ENCODE results near the gene DENND1B.
"Not testable (repeated sequence)": the region's sequence is repeated elsewhere in the genome, so short reads cannot be mapped to it uniquely, and the experiment has no call there.

The DENND1B gene

DNA sequence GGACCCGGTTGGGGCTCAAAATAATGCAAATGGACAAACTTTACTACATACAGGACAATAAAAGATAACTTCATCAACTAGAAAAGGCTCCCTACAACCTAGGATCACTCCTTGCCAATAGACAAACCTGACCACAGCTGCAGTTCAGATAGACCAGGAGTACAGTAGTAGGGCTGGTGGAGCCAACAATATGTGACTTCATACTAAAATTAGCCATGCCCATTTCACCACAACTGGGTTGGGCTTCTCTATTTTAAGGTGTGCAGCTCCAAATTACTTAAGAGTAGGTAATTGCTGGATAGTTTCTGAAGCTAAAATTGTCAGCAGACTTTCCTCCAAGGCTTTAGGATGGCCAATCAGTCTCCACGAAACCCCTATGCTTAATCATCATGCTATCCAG lies 3.9 kb downstream of the DENND1B start:
- Histone ChIP-seq H3K4me3 (ENCODE audit: insufficient read depth, low read depth, low read length, poor library complexity, severe bottlenecking) (no peak overlapping the region), H3K36me3 (ENCODE audit: control insufficient read depth, insufficient read depth, low read length) (no peaks in the 10 kb centered on the region), H3K9me3 (ENCODE audit: control insufficient read depth, low read length) (no peaks in the 10 kb centered on the region), H3K27me3 (replicated peaks; ENCODE audit: control insufficient read depth, insufficient read depth, low read length, poor library complexity, severe bottlenecking) (no peaks in the 10 kb centered on the region), H3K4me1 (ENCODE audit: control insufficient read depth, insufficient read depth, low read length, poor library complexity, severe bottlenecking) (peaks cover 27% of the 10 kb centered on the region), H3K27ac (ENCODE audit: insufficient read depth, low read length, poor library complexity, severe bottlenecking) (no peak overlapping the region)
- DNase-seq = no peak

DNA sequence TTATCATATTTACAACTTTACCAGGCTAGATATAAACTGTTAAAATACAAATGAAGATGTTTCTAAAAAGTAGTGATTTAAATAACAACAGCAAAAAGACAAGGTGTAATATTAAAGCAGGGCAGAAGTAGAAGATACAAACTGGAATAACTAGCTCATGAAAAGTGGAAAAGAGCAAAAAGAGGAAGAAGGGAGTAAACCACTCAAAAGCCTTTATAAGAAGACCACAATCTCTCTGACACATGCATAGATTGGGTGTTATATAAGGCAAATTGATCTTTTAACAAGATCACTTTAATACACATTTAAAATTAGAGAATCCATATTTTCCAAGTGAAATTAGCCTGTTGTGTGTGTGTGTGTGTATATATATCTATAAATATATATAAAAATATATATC lies 5.0 kb downstream of the DENND1B start:
- DNase-seq = no peak
- H3K27ac ChIP-seq (ENCODE audit: insufficient read depth, low read length, poor library complexity, severe bottlenecking) = no peak overlapping the region
- H3K36me3 ChIP-seq (ENCODE audit: control insufficient read depth, insufficient read depth, low read length) = no peaks in the 10 kb centered on the region
- H3K9me3 ChIP-seq (ENCODE audit: control insufficient read depth, low read length) = no peaks in the 10 kb centered on the region
- no peak overlapping the region for H3K4me3 ChIP-seq (ENCODE audit: insufficient read depth, low read depth, low read length, poor library complexity, severe bottlenecking)
- H3K27me3 ChIP-seq (replicated peaks; ENCODE audit: control insufficient read depth, insufficient read depth, low read length, poor library complexity, severe bottlenecking) = no peaks in the 10 kb centered on the region
- peaks cover 16% of the 10 kb centered on the region for H3K4me1 ChIP-seq (ENCODE audit: control insufficient read depth, insufficient read depth, low read length, poor library complexity, severe bottlenecking)

DNA sequence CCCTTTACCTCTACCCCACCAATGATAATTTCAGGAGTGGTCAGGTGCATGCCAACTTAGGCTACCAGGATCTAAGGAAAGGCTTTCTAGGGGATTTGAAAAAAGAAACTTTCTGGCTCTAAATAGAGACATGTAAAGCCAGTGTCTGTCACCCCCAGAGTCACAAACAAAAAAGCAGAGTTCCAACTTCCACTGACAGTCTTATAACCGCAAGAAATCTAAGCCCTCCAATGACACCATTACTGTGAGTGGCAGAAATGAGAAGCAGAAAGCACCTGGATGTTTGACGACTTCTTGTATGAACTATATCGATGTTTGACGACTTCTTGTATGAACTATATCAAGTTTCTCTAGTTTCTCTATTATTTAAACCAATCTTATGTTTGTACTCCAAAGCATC lies 6.0 kb downstream of the DENND1B start:
- Histone ChIP-seq H3K4me1 (ENCODE audit: control insufficient read depth, insufficient read depth, low read length, poor library complexity, severe bottlenecking) (peaks cover 16% of the 10 kb centered on the region), H3K36me3 (ENCODE audit: control insufficient read depth, insufficient read depth, low read length) (no peaks in the 10 kb centered on the region), H3K4me3 (ENCODE audit: insufficient read depth, low read depth, low read length, poor library complexity, severe bottlenecking) (no peak overlapping the region), H3K27ac (ENCODE audit: insufficient read depth, low read length, poor library complexity, severe bottlenecking) (no peak overlapping the region), H3K9me3 (ENCODE audit: control insufficient read depth, low read length) (no peaks in the 10 kb centered on the region), H3K27me3 (replicated peaks; ENCODE audit: control insufficient read depth, insufficient read depth, low read length, poor library complexity, severe bottlenecking) (no peaks in the 10 kb centered on the region)
- no peak for DNase-seq

DNA sequence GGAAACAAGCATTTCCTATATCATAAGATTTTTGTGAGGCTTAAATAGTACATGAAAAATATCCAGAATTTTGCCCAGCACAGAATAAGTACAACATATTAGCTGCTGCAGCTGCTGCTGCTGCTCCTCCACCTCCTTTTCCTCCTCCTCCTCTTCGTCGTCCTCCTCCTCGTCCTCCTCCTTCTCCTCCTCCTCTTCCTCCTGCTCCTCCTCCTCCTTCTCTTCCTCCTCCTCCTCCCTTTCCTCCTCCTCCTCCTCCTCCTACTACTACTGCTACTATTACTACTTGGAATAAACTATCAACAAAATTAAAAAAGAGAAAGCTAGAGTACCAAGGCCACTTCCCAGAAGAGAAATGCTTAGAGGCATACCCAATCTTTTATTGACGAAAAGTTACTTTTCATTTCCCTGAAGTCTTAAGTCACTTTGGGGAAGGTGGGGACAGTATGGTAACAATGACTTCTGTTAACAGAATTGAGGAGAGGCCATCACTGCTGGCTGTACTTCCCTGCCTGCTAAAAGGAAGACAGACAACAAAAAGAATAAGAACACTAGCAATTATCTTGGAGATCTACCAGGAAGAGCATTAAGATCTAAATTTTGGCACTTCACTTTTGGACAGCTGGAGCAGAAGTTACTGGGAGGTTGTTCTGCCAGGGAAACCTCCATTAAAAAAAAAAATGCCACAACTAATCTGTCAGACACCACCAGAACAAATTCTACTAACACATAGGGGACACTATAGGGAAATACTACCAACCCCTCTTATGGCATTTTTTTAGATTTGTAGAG lies 7.1 kb downstream of the DENND1B start:
- no peaks in the 10 kb centered on the region for H3K27me3 ChIP-seq (replicated peaks; ENCODE audit: control insufficient read depth, insufficient read depth, low read length, poor library complexity, severe bottlenecking)
- no peaks in the 10 kb centered on the region for H3K36me3 ChIP-seq (ENCODE audit: control insufficient read depth, insufficient read depth, low read length)
- no peak overlapping the region for H3K27ac ChIP-seq (ENCODE audit: insufficient read depth, low read length, poor library complexity, severe bottlenecking)
- DNase-seq = no peak
- peaks cover 10% of the 10 kb centered on the region for H3K4me1 ChIP-seq (ENCODE audit: control insufficient read depth, insufficient read depth, low read length, poor library complexity, severe bottlenecking)
- no peak overlapping the region for H3K4me3 ChIP-seq (ENCODE audit: insufficient read depth, low read depth, low read length, poor library complexity, severe bottlenecking)
- H3K9me3 ChIP-seq (ENCODE audit: control insufficient read depth, low read length) = no peaks in the 10 kb centered on the region

DNA sequence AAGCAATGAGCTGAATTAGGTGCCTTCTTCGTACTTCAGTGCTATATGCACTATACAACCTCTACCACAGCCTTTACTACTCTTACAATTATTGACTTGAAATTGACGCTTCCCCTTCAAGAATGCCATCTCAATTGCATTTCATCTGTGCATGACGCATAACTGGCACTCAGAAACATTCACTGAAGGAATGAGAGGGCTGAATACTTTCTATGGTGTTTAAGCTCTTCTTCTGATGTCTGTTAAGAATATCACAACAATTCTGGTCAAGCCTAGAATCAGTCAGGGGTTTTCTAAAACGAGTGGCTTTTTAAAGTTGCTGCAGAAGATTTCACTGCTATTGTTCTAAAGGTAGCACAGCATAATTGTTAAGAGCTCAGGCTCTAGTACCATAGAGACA lies 11.5 kb downstream of the DENND1B start:
- H3K9me3 ChIP-seq (ENCODE audit: control insufficient read depth, low read length) = no peaks in the 10 kb centered on the region
- H3K4me1 ChIP-seq (ENCODE audit: control insufficient read depth, insufficient read depth, low read length, poor library complexity, severe bottlenecking) = peaks cover 5% of the 10 kb centered on the region
- H3K36me3 ChIP-seq (ENCODE audit: control insufficient read depth, insufficient read depth, low read length) = no peaks in the 10 kb centered on the region
- H3K27me3 ChIP-seq (replicated peaks; ENCODE audit: control insufficient read depth, insufficient read depth, low read length, poor library complexity, severe bottlenecking) = no peaks in the 10 kb centered on the region
- DNase-seq = no peak
- H3K4me3 ChIP-seq (ENCODE audit: insufficient read depth, low read depth, low read length, poor library complexity, severe bottlenecking) = no peak overlapping the region
- H3K27ac ChIP-seq (ENCODE audit: insufficient read depth, low read length, poor library complexity, severe bottlenecking) = no peak overlapping the region

DNA sequence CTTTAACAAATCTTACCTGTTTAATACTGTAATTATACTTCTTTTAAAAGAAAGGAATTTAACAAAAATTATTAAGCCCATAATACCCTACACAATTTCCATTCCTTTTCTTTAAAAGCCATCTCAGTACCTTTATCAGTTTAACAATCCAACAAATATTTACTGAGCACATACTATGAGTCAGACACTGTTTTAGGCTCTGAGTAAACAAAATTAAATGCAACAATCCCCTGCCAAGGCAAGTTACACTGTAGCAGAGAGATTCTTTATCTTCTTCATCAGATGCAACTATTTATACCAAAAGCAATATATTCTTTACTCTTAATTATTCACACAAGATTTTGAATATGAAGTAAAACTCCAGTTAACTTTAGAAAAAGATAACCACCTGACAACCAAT lies 12.0 kb downstream of the DENND1B start:
- H3K27ac ChIP-seq (ENCODE audit: insufficient read depth, low read length, poor library complexity, severe bottlenecking) = no peak overlapping the region
- H3K4me3 ChIP-seq (ENCODE audit: insufficient read depth, low read depth, low read length, poor library complexity, severe bottlenecking) = no peak overlapping the region
- H3K36me3 ChIP-seq (ENCODE audit: control insufficient read depth, insufficient read depth, low read length) = no peaks in the 10 kb centered on the region
- no peak for DNase-seq
- H3K4me1 ChIP-seq (ENCODE audit: control insufficient read depth, insufficient read depth, low read length, poor library complexity, severe bottlenecking) = peaks cover 5% of the 10 kb centered on the region
- no peaks in the 10 kb centered on the region for H3K27me3 ChIP-seq (replicated peaks; ENCODE audit: control insufficient read depth, insufficient read depth, low read length, poor library complexity, severe bottlenecking)
- H3K9me3 ChIP-seq (ENCODE audit: control insufficient read depth, low read length) = no peaks in the 10 kb centered on the region

DNA sequence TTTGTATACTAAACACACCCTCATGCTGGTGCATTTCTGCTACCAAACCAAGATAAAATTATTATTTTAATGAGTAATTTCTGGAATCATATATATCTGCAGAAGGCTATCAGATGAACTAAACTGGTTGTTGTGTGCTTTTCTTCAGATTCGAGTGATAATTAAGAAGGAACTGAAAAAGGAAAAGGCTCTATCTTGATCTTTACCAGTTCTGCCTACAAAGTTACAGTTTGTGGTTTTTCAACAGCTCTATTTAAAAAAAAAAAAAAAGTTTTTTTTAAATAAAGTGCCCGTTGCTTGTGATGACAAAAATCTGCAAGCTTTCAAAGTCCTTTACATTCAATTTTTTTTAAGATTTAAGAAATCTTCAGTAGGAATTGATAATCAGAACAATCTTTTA lies 13.6 kb downstream of the DENND1B start:
- no peaks in the 10 kb centered on the region for H3K36me3 ChIP-seq (ENCODE audit: control insufficient read depth, insufficient read depth, low read length)
- H3K27me3 ChIP-seq (replicated peaks; ENCODE audit: control insufficient read depth, insufficient read depth, low read length, poor library complexity, severe bottlenecking) = no peaks in the 10 kb centered on the region
- DNase-seq = no peak
- H3K9me3 ChIP-seq (ENCODE audit: control insufficient read depth, low read length) = no peaks in the 10 kb centered on the region
- H3K4me3 ChIP-seq (ENCODE audit: insufficient read depth, low read depth, low read length, poor library complexity, severe bottlenecking) = no peak overlapping the region
- H3K27ac ChIP-seq (ENCODE audit: insufficient read depth, low read length, poor library complexity, severe bottlenecking) = no peak overlapping the region
- peaks cover 5% of the 10 kb centered on the region for H3K4me1 ChIP-seq (ENCODE audit: control insufficient read depth, insufficient read depth, low read length, poor library complexity, severe bottlenecking)

DNA sequence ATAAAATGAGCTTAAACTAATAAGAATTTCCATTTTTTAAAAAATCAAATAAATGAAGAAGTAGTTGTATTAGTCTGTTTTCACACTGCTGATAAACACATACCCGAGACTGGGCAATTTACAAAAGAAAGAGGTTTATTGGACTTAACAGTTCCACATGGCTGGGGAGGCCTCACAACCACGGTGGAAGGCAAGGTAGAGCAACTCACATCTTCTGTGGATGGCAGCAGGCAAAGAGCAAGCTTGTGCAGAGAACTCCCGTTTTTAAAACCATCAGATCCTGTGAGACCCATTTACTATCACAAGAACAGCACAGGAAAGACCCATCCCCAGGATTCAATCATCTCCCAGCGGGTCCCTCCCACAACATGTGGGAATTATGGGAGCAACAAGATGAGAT lies 19.7 kb downstream of the DENND1B start:
- not testable (repeated sequence) for DNase-seq; H3K36me3 ChIP-seq (ENCODE audit: control insufficient read depth, insufficient read depth, low read length); H3K4me3 ChIP-seq (ENCODE audit: insufficient read depth, low read depth, low read length, poor library complexity, severe bottlenecking); H3K27ac ChIP-seq (ENCODE audit: insufficient read depth, low read length, poor library complexity, severe bottlenecking); H3K9me3 ChIP-seq (ENCODE audit: control insufficient read depth, low read length); H3K27me3 ChIP-seq (replicated peaks; ENCODE audit: control insufficient read depth, insufficient read depth, low read length, poor library complexity, severe bottlenecking); H3K4me1 ChIP-seq (ENCODE audit: control insufficient read depth, insufficient read depth, low read length, poor library complexity, severe bottlenecking)

DNA sequence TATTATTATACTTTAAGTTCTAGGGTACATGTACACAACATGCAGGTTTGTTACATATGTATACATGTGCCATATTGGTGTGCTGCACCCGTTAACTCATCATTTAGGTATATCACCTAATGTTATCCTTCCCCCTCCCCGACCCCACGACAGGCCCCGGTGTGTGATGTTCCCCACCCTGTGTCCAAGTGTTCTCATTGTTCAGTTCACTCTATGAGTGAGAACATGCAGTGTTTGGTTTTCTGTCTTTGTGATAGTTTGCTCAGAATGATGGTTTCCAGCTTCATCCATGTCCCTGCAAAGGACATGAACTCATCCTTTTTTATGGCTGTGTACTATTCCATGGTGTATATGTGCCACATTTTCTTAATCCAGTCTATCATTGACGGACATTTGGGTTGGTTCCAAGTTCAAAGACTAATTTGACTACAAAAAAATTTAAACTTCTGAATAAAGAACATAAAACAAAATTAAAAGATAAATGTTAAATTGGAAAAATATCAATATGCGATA lies 22.6 kb downstream of the DENND1B start:
- not testable (repeated sequence) for H3K4me1 ChIP-seq (ENCODE audit: control insufficient read depth, insufficient read depth, low read length, poor library complexity, severe bottlenecking); H3K9me3 ChIP-seq (ENCODE audit: control insufficient read depth, low read length); H3K27me3 ChIP-seq (replicated peaks; ENCODE audit: control insufficient read depth, insufficient read depth, low read length, poor library complexity, severe bottlenecking); H3K36me3 ChIP-seq (ENCODE audit: control insufficient read depth, insufficient read depth, low read length); H3K4me3 ChIP-seq (ENCODE audit: insufficient read depth, low read depth, low read length, poor library complexity, severe bottlenecking); H3K27ac ChIP-seq (ENCODE audit: insufficient read depth, low read length, poor library complexity, severe bottlenecking); DNase-seq

DNA sequence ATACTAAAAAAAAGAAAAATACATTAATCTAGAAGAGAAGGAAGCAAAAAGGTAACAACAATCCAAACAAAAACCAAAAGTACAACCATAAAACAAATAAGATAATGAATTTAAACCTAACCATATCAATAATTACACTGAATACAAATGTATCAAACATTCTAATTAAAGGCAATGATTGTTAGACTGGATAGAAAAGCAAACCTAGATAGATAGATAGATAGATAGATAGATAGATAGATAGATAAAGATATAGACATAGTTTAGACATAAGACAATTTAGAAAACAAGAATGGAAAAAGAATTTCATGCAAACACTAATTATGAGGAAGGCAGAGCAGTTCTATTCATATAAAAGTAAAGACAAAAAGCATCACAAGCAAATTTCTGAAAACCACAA lies 24.9 kb downstream of the DENND1B start:
- DNase-seq = no peak
- Histone ChIP-seq H3K9me3 (ENCODE audit: control insufficient read depth, low read length) (no peaks in the 10 kb centered on the region), H3K27ac (ENCODE audit: insufficient read depth, low read length, poor library complexity, severe bottlenecking) (no peak overlapping the region), H3K4me3 (ENCODE audit: insufficient read depth, low read depth, low read length, poor library complexity, severe bottlenecking) (no peak overlapping the region), H3K36me3 (ENCODE audit: control insufficient read depth, insufficient read depth, low read length) (no peaks in the 10 kb centered on the region), H3K27me3 (replicated peaks; ENCODE audit: control insufficient read depth, insufficient read depth, low read length, poor library complexity, severe bottlenecking) (no peaks in the 10 kb centered on the region), H3K4me1 (ENCODE audit: control insufficient read depth, insufficient read depth, low read length, poor library complexity, severe bottlenecking) (no peaks in the 10 kb centered on the region)

All from effector memory CD4-positive, alpha-beta T cell (primary cell).